Hepatocyte (in vitro differentiated cells): ENCODE measurements around the gene CASTOR1.

ENCODE experiments used
- CTCF ChIP-seq: fragments of 200-600 bp; sonication (generic); IDR thresholded peaks from 2 replicates; pipeline ENCODE4 v1.5.1; 2016; ENCODE audit warnings: antibody characterized with exemption, mild to moderate bottlenecking; ENCODE audit not compliant: poor library complexity
- EZH2 ChIP-seq: fragments of 200-600 bp; sonication (generic); IDR thresholded peaks from 2 replicates; pipeline ENCODE4 v1.6.1; 2016; ENCODE audit warnings: antibody characterized with exemption, mild to moderate bottlenecking, borderline replicate concordance
- EZH2phosphoT487 ChIP-seq: fragments of 200-600 bp; sonication (generic); IDR thresholded peaks from one replicate; pipeline ENCODE4 v1.6.1; 2018; ENCODE audit warnings: antibody characterized with exemption, mild to moderate bottlenecking, low read depth, moderate library complexity; ENCODE audit not compliant: unreplicated experiment, severe bottlenecking

- TF ChIP-seq EZH2 (no peak), EZH2phosphoT487 (no peak), CTCF (no peak)
These were observed 45.2 kb downstream of the CASTOR1 start for GRCh38 chr22:30244066-30244465.
